Mesothelial cell of epicardium (in vitro differentiated cells): Measurements from ENCODE around the gene BAZ2B. TPM values are rescaled to one million over a fixed set of nuclear protein-coding genes. Genes with fewer than 3 reads are reported as not detected.
"Not testable (repeated sequence)": the region's sequence is repeated elsewhere in the genome, so short reads cannot be mapped to it uniquely, and the experiment has no call there.

Experiments
- DNase-seq, 2 experiments: peaks; one replicate each; pipeline ENCODE4 v3.0.0; 2021; ENCODE audit warnings: low spot score in 2 of 2; ENCODE audit not compliant: unreplicated experiment in 2 of 2
- H3K27ac Mint-ChIP-seq: 2 replicates; pipeline ENCODE4 v1.8.0; 2021; ENCODE audit warnings: mixed read lengths
- H3K27me3 Mint-ChIP-seq: 2 replicates; pipeline ENCODE4 v1.8.0; 2021; ENCODE audit warnings: low read depth, mixed read lengths
- H3K36me3 Mint-ChIP-seq: 2 replicates; pipeline ENCODE4 v1.8.0; 2021; ENCODE audit warnings: mixed read lengths
- H3K4me1 Mint-ChIP-seq: 2 replicates; pipeline ENCODE4 v1.8.0; 2021; ENCODE audit warnings: mixed read lengths
- H3K4me3 Mint-ChIP-seq: 2 replicates; pipeline ENCODE4 v1.8.0; 2021; ENCODE audit warnings: mild to moderate bottlenecking, moderate library complexity, mixed read lengths
- H3K9me3 Mint-ChIP-seq: 2 replicates; pipeline ENCODE4 v1.8.0; 2021; ENCODE audit warnings: mixed read lengths
- total RNA-seq: library from RNA; stranded (reverse); gene quantifications from 3 replicates; pipeline ENCODE4 v1.2.1, GENCODE V29; 2021
- TF ChIP-seq, protein P1 (sequence below): fragments of 200-600 bp; sonication (generic); IDR thresholded peaks from one replicate; pipeline ENCODE4 v1.5.0; 2021; ENCODE audit warnings: antibody characterized with exemption; ENCODE audit not compliant: unreplicated experiment

Gene BAZ2B
- total RNA-seq, 1 donor from 2014 or later = 141 TPM

DNA sequence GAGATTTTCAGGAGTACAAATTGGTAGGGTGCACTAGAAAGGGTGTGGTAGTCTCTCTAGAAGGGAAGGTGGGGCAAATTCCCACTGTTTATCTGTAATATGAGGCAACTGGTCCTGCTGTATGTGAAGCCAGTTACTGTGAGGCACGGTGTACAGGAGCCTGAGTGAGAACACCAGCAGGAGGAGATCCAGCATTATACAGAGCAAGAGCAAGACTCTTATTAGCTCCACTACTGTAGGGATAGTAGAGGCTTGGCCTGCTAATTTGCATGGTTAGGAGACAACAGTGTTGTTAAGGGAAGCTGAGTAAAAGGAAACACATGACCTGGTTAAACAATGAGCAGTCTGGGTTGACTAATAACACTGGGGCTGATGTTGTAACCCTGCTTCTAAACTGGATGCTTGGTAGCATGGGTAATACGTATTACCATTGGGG, 253.5 kb downstream of the BAZ2B start:
- no peak for DNase-seq
- H3K36me3 Mint-ChIP-seq = peaks cover 72% of the 10 kb centered on the region
- no peak overlapping the region for H3K27ac Mint-ChIP-seq

DNA sequence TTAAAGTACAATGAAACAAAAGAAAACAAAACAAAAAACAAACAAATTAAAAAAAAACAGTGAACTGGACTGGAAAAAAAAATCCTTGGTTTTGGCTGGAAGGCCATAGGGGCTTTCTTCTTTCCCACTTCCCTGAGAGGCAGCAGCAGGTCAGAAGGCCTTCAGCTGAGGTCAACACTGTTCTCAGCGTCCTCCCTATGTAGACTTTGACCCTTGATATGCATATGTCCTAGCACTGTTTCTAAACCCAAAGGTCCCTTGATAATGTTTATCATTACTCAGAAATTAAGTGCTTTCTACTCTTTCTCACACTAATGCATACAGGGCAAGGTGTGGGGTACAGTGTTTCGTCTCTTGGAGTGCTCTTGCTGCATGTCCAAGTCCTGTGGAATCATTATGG, 254.3 kb downstream of the BAZ2B start:
- TF ChIP-seq, protein P1, sequence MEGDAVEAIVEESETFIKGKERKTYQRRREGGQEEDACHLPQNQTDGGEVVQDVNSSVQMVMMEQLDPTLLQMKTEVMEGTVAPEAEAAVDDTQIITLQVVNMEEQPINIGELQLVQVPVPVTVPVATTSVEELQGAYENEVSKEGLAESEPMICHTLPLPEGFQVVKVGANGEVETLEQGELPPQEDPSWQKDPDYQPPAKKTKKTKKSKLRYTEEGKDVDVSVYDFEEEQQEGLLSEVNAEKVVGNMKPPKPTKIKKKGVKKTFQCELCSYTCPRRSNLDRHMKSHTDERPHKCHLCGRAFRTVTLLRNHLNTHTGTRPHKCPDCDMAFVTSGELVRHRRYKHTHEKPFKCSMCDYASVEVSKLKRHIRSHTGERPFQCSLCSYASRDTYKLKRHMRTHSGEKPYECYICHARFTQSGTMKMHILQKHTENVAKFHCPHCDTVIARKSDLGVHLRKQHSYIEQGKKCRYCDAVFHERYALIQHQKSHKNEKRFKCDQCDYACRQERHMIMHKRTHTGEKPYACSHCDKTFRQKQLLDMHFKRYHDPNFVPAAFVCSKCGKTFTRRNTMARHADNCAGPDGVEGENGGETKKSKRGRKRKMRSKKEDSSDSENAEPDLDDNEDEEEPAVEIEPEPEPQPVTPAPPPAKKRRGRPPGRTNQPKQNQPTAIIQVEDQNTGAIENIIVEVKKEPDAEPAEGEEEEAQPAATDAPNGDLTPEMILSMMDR = no peak
- Mint-ChIP-seq H3K4me3 (no peak overlapping the region), H3K4me1 (peaks cover 4% of the 10 kb centered on the region), H3K27me3 (no peaks in the 10 kb centered on the region), H3K9me3 (peaks cover 8% of the 10 kb centered on the region), H3K27ac (no peak overlapping the region), H3K36me3 (peaks cover 72% of the 10 kb centered on the region)
- DNase-seq = no peak

More for the DNA sequence above, 253.5 kb downstream of the BAZ2B start:
- TF ChIP-seq, protein P1 = no peak
- H3K4me3 Mint-ChIP-seq = no peak overlapping the region
- H3K9me3 Mint-ChIP-seq = peaks cover 8% of the 10 kb centered on the region
- no peaks in the 10 kb centered on the region for H3K27me3 Mint-ChIP-seq
- H3K4me1 Mint-ChIP-seq = no peaks in the 10 kb centered on the region

DNA sequence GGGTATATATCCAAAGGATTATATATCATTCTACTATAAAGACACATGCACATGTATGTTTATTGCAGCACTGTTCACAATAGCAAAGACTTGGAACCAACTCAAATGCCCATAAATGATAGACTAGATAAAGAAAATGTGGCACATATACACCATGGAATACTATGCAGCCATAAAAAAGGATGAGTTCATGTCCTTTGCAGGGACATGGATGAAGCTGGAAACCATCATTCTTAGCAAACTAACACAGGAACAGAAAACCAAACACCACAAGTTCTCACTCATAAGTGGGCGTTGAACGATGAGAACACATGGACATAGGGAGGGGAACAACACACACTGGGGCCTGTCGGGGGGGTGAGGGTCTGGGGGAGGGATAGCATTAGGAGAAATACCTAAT, 254.7 kb downstream of the BAZ2B start:
- H3K27ac Mint-ChIP-seq, H3K4me3 Mint-ChIP-seq, H3K9me3 Mint-ChIP-seq, H3K4me1 Mint-ChIP-seq, H3K27me3 Mint-ChIP-seq, DNase-seq: not testable (repeated sequence)
- peaks cover 75% of the 10 kb centered on the region for H3K36me3 Mint-ChIP-seq

DNA sequence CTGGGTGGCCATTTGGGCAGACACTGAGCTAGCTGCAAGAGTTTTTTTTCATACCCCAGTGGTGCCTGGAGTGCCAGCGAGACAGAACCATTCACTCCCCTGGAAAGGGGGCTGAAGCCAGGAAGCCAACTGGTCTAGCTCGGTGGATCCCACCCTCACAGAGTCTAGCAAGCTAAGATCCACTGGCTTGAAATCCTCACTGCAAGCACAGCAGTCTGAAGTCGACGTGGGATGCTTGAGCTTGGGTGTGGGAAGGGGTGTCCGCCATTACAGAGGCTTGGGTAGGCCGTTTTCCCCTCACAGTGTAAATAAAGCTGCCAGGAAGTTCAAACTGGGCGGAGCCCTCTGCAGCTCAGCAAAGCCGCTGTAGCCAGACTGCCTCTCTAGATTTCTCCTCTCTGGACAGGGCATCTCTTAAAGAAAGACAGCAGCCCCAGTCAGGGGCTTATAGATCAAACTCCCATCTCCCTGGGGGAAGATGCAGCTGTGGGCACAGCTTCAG, 260.2 kb downstream of the BAZ2B start:
- DNase-seq = no peak
- Mint-ChIP-seq H3K36me3 (peaks cover 50% of the 10 kb centered on the region), H3K9me3 (peaks cover 6% of the 10 kb centered on the region), H3K4me3 (no peak overlapping the region), H3K4me1 (peaks cover 10% of the 10 kb centered on the region), H3K27me3 (no peaks in the 10 kb centered on the region), H3K27ac (no peak overlapping the region)
- TF ChIP-seq, protein P1 = no peak

DNA sequence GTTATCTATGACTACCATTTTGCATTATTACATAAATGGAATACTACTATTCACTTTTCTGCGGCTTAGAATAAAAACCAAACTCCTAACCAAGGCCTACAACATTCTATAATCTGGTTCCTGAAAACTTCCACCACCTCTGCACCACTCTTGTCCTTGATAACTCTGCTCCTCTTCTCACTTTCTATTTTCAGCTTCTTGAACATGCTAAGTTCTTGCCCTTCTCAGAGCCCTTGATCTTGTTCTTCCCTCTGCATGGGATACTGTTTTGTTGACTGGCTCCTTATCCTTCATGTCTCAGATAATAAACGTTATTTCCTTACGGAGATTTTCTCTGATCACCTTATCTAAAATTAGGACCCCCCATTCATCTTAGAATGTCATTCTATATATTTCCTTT, 264.4 kb downstream of the BAZ2B start:
- TF ChIP-seq, protein P1 = no peak
- Mint-ChIP-seq H3K36me3 (peaks cover 35% of the 10 kb centered on the region), H3K4me1 (peaks cover 5% of the 10 kb centered on the region), H3K27ac (no peak overlapping the region), H3K4me3 (no peak overlapping the region), H3K9me3 (no peaks in the 10 kb centered on the region), H3K27me3 (no peaks in the 10 kb centered on the region)
- DNase-seq = no peak

DNA sequence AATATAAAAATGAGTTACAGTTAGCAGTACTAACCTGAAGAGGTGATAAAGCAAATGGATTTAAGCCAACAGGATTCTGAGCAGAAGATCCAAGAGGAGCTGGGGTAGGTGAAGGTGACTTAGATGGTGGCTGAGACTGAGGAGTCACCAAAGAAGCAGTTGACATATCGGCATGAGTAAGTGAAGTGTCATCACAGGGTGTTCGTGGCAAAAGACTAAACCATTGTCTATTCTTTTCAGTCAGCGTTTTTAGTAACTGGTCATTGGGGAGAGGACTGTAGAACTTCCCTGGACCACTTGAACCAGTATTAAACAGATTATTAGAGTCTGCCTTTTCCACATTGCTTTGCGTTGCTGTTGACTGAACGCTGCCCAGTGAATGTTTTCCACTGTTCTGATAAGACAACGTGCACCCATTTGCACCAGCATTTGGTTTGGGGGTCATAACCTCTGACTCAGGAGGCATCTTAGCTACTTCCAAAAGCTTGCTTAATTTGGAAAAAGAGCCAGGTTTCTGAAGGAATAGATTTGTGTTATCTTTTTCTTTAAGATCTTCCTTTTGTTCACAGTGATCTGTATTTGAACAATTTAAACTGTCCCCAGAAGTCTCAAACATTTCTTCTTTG, 266.6 kb downstream of the BAZ2B start:
- no peaks in the 10 kb centered on the region for H3K9me3 Mint-ChIP-seq
- no peaks in the 10 kb centered on the region for H3K27me3 Mint-ChIP-seq
- TF ChIP-seq, protein P1 = no peak
- H3K27ac Mint-ChIP-seq = no peak overlapping the region
- H3K36me3 Mint-ChIP-seq = peaks cover 25% of the 10 kb centered on the region
- no peak for DNase-seq
- no peaks in the 10 kb centered on the region for H3K4me1 Mint-ChIP-seq
- H3K4me3 Mint-ChIP-seq = no peak overlapping the region
